Measurements from ENCODE around the gene BRD1. TPM values are rescaled to one million over a fixed set of nuclear protein-coding genes. Genes with fewer than 3 reads are reported as not detected.

The BRD1 gene
- polyA plus RNA-seq, 3 donors, result 0.61 to 13.8 (median 0.86) TPM

GRCh38 chr22:49774499-49775151 lies 53.0 kb downstream of the BRD1 start:
- no peak overlapping the region for H3K4me3 ChIP-seq (replicated peaks in 1 of 3; ENCODE audit: low read depth in 2 of 3, low read length in 3 of 3)
- peaks cover 0 to 5% (median 0%) of the 10 kb centered on the region in 7 donors for H3K9me3 Mint-ChIP-seq
- H2AFZ ChIP-seq (ENCODE audit: insufficient read depth, low read depth, low read length, poor library complexity, severe bottlenecking), result no peak overlapping the region
- H3K27ac ChIP-seq (ENCODE audit: low read depth in 1 of 2, low read length in 2 of 2), result no peak overlapping the region
- H3K9me3 ChIP-seq (replicated peaks in 1 of 2; ENCODE audit: control insufficient read depth in 1 of 2, insufficient read depth in 1 of 2, low read length in 2 of 2), result no peaks in the 10 kb centered on the region
- peaks cover 6 to 22% (median 8%) of the 10 kb centered on the region in 3 donors for H3K27me3 Mint-ChIP-seq (ENCODE audit: low read depth in 3 of 3)
- peaks cover 57 to 77% of the 10 kb centered on the region in 2 donors for H3K36me3 ChIP-seq (replicated peaks in 1 of 2; ENCODE audit: control insufficient read depth in 1 of 2, insufficient read depth in 2 of 2, low read length in 2 of 2)
- 83% methylated on average over 18 of the region's 21 CpGs for WGBS (ENCODE audit: insufficient coverage)
- H3K79me2 ChIP-seq (ENCODE audit: insufficient read depth, low read length), result peaks cover 4% of the 10 kb centered on the region
- no peaks in the 10 kb centered on the region for H3K4me1 ChIP-seq (ENCODE audit: control insufficient read depth in 1 of 2, insufficient read depth in 2 of 2, low read length in 2 of 2)
- no peaks in the 10 kb centered on the region for H3K4me1 Mint-ChIP-seq
- no peak overlapping the region for H3K9ac ChIP-seq (ENCODE audit: insufficient read depth, low read length, poor library complexity, severe bottlenecking)
- no peak overlapping the region for H3K4me2 ChIP-seq (replicated peaks; ENCODE audit: extremely low read depth, low read length, poor library complexity, severe bottlenecking)
- DNase-seq, result no peak
- peak overlapping the region in 2 of 7 donors; percentile 21 to 60 for H3K27ac Mint-ChIP-seq
- no peak overlapping the region for H3K4me3 Mint-ChIP-seq
- intact Hi-C loops (cut with micrococcal nuclease), result no loop called here
- no peaks in the 10 kb centered on the region for H3K27me3 ChIP-seq (ENCODE audit: control insufficient read depth in 2 of 2, insufficient read depth in 2 of 2, low read length in 2 of 2)
- TF ChIP-seq CTCF (IDR thresholded peaks at IDR 0.05), result no peak
- peaks cover 60% of the 10 kb centered on the region for H4K20me1 ChIP-seq (ENCODE audit: insufficient read depth, low read length)
- peaks cover 58 to 78% of the 10 kb centered on the region in 2 donors for H3K36me3 Mint-ChIP-seq

- H3K4me3 Mint-ChIP-seq, result no peak overlapping the region
- no peak for TF ChIP-seq CTCF (IDR thresholded peaks at IDR 0.05)
- peaks cover 54% of the 10 kb centered on the region for H4K20me1 ChIP-seq (ENCODE audit: insufficient read depth, low read length)
- no peak overlapping the region for H3K27ac ChIP-seq (ENCODE audit: low read depth in 1 of 2, low read length in 2 of 2)
- no peak overlapping the region for H2AFZ ChIP-seq (ENCODE audit: insufficient read depth, low read depth, low read length, poor library complexity, severe bottlenecking)
- H3K79me2 ChIP-seq (ENCODE audit: insufficient read depth, low read length), result peaks cover 4% of the 10 kb centered on the region
- peaks cover 6 to 22% (median 8%) of the 10 kb centered on the region in 3 donors for H3K27me3 Mint-ChIP-seq (ENCODE audit: low read depth in 3 of 3)
- peaks cover 53 to 72% of the 10 kb centered on the region in 2 donors for H3K36me3 Mint-ChIP-seq
- H3K9me3 Mint-ChIP-seq, result peaks cover 0 to 5% (median 0%) of the 10 kb centered on the region in 7 donors
- H3K4me3 ChIP-seq (replicated peaks in 1 of 3; ENCODE audit: low read depth in 2 of 3, low read length in 3 of 3), result no peak overlapping the region
- H3K27me3 ChIP-seq (ENCODE audit: control insufficient read depth in 2 of 2, insufficient read depth in 2 of 2, low read length in 2 of 2), result no peaks in the 10 kb centered on the region
- DNase-seq, result no peak
- H3K4me1 ChIP-seq (ENCODE audit: control insufficient read depth in 1 of 2, insufficient read depth in 2 of 2, low read length in 2 of 2), result no peaks in the 10 kb centered on the region
- H3K27ac Mint-ChIP-seq, result peak overlapping the region in 1 of 7 donors; percentile 36
- intact Hi-C loops (cut with micrococcal nuclease), result no loop called here
- no peaks in the 10 kb centered on the region for H3K9me3 ChIP-seq (replicated peaks in 1 of 2; ENCODE audit: control insufficient read depth in 1 of 2, insufficient read depth in 1 of 2, low read length in 2 of 2)
- H3K4me1 Mint-ChIP-seq, result no peaks in the 10 kb centered on the region
- H3K36me3 ChIP-seq (replicated peaks in 1 of 2; ENCODE audit: control insufficient read depth in 1 of 2, insufficient read depth in 2 of 2, low read length in 2 of 2), result peaks cover 54 to 71% of the 10 kb centered on the region in 2 donors
- H3K9ac ChIP-seq (ENCODE audit: insufficient read depth, low read length, poor library complexity, severe bottlenecking), result no peak overlapping the region
- no peak overlapping the region for H3K4me2 ChIP-seq (replicated peaks; ENCODE audit: extremely low read depth, low read length, poor library complexity, severe bottlenecking)
- 100% methylated on average over 5 of the region's 21 CpGs for whole genome bisulfite sequencing (ENCODE audit: insufficient coverage)
Observed at GRCh38 chr22:49774046-49774445, 53.6 kb downstream of the BRD1 start.

Measured in CD14-positive monocyte (primary cell).